ENCODE results near the gene TMEM164.

TMEM164 gene

DNA sequence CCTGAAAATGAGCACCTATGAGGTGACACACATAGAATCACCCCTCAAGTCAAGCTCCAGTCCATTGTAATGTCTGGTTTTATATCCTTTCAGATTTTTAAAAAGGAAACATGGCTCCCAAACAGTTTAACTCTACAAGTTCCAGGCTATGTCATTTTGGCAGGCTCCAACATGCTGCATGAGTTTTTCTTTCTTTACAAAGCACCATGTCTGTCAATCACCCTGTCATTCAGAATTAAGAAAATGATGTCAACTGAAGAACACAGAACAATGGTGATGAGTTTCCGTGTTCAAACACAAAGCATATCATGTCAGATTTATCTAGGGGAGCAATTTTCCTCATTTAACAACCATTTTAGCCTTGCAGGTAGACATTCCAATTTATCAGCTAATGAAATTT, 208.4 kb downstream of the TMEM164 start:
- DNase-seq (ENCODE audit: low spot score): no peak

DNA sequence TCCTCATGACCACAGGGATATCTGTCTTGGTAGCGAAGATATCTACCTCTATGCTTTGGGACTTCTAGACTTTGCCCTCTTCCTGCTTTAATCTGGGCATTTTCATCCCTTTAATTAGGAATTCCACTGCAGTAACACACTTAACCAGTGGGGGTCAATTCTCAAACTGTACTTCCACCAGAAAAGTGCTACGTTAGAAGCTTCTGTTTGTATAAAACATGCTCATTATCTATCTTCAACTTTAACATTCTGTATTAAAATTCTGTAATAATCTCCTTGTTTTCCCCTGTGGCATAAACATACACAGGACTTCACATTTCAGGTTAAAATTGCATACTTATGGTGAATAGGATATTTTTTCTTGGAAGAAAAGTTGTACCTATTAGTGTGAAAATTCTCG, 209.4 kb downstream of the TMEM164 start:
- DNase-seq (ENCODE audit: low spot score): no peak

DNA sequence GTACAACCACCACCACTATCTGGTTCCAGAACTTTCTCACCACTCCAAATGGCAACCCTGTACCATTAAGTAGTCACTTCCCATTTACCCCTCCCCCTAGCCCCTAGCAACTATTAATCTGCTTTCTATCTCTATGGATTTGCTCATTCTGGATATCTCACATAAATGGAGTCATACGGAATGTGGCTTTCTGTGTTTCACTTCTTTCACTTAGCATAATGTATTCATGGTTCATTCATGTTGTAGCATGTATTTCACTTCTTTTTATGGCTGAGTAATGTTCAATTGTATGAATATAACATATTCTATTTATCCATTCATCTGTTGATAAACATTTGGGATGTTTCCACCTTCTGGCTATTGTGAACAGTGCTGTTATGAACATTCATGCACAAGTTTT, 210.3 kb downstream of the TMEM164 start:
- no peak for DNase-seq (ENCODE audit: low spot score)

DNA sequence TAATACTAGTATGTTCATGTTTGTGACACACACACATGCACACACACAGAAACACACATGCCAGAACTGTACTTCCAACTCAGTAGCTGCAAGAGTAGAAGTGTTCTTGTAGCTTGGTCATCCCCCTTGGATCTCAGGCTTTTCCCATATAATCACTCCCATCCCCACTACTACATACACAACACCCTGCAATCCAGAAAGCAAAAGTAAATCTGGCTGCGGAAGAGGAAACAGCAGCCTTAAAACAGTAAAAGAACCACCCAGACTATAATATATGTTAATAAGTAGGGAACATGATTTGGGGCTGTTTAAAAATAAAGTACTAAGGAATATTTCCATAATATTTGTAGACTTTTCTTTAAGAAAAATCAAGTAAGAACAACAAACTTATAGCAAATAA, 211.8 kb downstream of the TMEM164 start:
- no peak for DNase-seq (ENCODE audit: low spot score)

DNA sequence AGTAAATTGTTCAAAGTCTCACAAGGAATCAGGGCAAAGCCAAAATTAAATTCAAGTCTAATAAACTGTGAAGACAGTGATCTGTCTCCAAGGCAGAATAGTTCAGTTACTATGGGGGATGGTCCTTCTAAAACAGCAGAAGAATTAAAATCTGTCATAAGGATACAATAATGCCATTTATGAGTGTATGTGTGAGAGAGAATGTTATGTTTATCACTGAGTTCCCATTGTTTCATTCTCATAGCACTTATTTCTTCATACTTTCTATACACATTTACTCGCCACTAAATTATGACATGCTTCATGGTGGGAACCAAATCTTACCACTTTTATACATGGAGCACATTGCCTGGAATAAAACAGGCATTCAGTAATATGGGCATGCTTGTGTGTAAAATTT, 212.5 kb downstream of the TMEM164 start:
- no peak for DNase-seq (ENCODE audit: low spot score)

DNA sequence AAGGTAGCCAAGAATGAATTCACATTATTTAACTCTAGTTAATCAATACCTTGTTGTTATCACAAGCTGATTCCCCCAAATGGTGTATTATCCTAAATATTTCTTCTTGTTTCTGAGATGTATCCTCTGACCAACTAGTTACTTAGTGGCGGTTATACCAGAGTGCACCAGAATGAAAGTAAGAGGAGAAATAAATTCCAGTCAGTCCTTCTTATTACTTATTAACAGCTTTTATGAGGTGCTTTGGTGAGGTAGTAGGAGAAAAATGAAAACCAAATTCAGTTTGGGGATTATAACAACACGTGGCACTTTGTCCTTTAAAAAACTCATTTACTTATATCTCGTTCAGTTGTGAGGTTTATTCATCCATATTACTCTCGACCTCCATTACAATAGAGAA, 213.1 kb downstream of the TMEM164 start:
- no peak for DNase-seq (ENCODE audit: low spot score)

DNA sequence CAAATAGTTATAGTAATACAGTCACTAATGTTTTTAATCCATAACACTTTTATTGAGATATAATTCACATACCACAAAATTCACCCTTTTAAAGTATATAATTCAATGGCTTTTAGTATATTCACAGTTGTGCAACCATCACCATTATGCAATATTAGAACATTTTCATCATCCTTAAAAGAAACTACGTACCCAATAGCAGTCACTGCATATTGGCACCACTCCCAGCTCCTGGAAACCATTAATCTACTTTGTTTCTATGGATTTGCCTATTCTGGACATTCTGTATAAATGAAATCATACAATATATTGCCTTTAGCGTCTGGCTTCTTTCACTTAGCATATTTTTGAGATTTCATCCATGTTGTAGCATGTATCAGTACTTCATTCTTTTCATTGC, 215.7 kb downstream of the TMEM164 start:
- no peak for DNase-seq (ENCODE audit: low spot score)

DNA sequence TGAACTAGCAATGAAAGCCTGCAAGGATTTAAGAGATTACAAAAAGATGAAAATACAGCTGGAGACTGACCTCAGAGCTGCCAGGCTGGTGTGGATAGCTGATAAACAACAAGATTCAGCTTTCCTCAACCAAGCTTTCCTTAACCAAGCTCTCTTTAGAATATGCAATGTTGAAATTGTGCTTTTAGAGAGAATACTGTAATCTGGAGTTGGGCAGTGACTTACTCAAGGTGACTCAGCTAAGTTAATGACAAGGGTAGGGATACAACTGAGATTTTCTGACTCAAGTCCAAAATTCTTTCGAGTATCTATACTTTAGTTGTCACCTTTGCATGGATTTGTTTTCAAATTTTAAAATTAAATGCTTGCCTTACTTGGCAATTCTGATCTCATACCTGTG, 217.0 kb downstream of the TMEM164 start:
- DNase-seq (ENCODE audit: low spot score): no peak

DNA sequence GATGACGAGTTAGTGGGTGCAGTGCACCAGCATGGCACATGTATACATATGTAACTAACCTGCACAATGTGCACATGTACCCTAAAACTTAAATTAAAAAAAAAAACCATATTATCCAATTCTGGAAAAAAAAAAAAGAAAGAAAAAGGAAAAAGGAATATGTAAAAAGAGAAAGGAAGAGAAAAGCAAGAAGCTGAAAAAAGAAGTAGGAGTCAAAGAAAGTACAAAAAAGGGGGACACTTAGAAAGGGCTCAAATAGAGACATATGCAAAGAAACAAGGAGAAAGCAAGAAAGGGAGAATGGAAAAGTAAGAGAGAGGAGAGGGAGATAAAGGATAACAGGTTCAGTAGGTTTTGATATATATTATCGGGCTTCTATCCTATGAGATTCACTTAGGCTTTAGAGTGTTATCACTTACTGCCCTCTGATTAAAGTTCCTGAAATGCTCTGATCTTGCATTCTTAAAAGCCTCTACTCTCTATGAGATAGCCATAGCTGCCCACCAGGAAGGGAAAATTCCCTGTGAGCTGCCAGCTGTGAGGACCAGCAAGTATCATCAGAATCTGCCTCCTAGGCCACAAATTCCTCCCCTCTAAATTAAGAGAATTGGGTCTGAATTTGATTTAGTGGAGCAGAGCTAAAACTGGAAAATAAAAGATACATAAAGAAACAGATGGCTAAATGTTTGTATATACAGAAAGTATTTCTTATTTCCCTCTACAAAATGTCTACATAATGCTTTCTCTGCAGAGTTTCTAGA, 219.8 kb downstream of the TMEM164 start:
- no peak for DNase-seq (ENCODE audit: low spot score)

DNA sequence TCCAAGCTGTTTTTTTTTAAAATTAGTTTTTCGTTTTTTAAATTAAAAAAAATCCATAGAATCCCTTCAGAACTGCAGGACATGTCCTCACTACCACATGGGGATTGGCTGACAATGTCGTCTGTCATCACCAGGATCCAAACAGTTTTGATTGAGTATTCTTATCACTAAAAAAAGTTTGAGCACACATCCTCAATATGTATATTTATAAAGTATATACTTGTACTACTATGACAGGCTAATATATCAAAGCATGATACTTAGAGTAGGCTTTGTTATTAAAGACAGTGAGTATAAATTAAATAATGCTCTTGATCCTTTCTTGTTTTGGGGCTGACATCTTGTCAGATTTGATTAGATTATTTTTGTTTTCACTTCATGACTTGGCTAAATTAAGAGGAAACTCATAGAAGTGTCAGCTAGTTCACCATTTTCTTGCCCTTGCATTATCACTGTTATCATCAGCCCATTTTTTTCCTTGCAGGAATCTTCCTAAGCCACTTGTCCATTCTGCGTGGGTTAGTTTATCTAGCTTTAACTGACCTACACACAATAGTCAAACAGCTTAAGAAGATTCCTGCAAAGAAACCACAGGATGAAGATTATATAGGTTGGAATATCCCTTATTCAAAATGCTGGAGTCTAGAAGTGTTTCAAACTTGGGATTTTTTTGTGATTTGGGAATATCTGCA, 222.2 kb downstream of the TMEM164 start:
- DNase-seq (ENCODE audit: low spot score): no peak

DNA sequence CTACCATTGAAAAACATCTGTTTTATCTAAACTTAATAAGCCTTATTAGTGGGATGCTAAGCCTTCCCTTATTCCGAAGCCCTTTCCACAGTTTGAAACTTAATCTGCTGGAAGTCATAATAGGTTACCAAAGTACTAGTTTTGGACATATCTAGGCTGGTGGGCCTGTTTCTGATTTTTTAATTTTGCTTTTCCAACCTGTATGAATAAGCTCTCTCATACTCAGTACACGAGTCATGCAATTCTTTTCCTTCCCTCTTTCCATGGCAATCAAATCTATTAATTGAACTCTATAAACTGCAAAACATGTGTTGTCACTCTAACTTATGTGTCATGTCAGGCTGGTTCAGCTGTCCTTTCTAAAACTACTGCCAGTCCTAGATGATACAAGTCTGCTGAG, 224.0 kb downstream of the TMEM164 start:
- no peak for DNase-seq (ENCODE audit: low spot score)

All from AG08396 (cell line).